ENCODE results near the gene PTS.

GRCh38 chr11:112265659-112266409 is 39.6 kb downstream of the PTS start:
- TF ChIP-seq CTCF (IDR thresholded peaks at IDR 0.05) (no peak), POLR2A (IDR thresholded peaks at IDR 0.05) (no peak)

Measured in thyroid gland (tissue), 4 donors.